Breast epithelium (tissue), 4 donors: ENCODE measurements around the gene APBB1. TPM values are rescaled to one million over a fixed set of nuclear protein-coding genes. Genes with fewer than 3 reads are reported as not detected.
"Not testable (repeated sequence)": the region's sequence is repeated elsewhere in the genome, so short reads cannot be mapped to it uniquely, and the experiment has no call there.

Source experiments
- DNase-seq, 2 donors: peaks; one replicate each; pipeline ENCODE4 v3.0.0-alpha.2; 2019; ENCODE audit warnings: low spot score in 2 of 2
- H3K27ac ChIP-seq, 2 donors: fragments of 200-600 bp; sonication (generic) in 1 of 2; one replicate each; pipeline ENCODE4 v1.5.1; 2016 to 2019; ENCODE audit warnings: mild to moderate bottlenecking in 1 of 2
- H3K27me3 ChIP-seq, 2 donors: fragments of 200-600 bp; sonication (generic) in 1 of 2; one replicate each; pipeline versions ENCODE4 v1.5.1 to v1.6.0; 2017 to 2019; ENCODE audit warnings: control low read depth in 1 of 2, mild to moderate bottlenecking in 1 of 2
- H3K36me3 ChIP-seq: fragments of 200-600 bp; one replicate; pipeline ENCODE4 v1.5.1; 2019
- H3K4me1 ChIP-seq, 2 donors: fragments of 200-600 bp; sonication (generic); one replicate each; pipeline ENCODE4 v1.5.1; 2016 to 2019; ENCODE audit warnings: control low read depth in 1 of 2
- H3K4me3 ChIP-seq, 3 donors: fragments of 200-600 bp; sonication (generic); 1 replicate in 2 of 3; 2 replicates in 1 of 3; pipeline ENCODE4 v1.5.1; 2016 to 2019; ENCODE audit warnings: mild to moderate bottlenecking in 3 of 3, moderate library complexity in 2 of 3
- H3K9me3 ChIP-seq, 2 donors: fragments of 200-600 bp; sonication (generic) in 1 of 2; one replicate each; pipeline ENCODE4 v1.5.1; 2016 to 2019; ENCODE audit warnings: control low read depth in 1 of 2
- POLR2A ChIP-seq: fragments of 450-650 bp; IDR thresholded peaks from one replicate; pipeline ENCODE4 v1.6.1; 2016; ENCODE audit warnings: antibody characterized with exemption, mild to moderate bottlenecking, moderate library complexity
- POLR2AphosphoS5 ChIP-seq, 3 donors: sonication (generic); formaldehyde crosslinking; IDR thresholded peaks; one replicate each; pipeline ENCODE4 v1.6.1; 2017; ENCODE audit warnings: antibody characterized with exemption in 3 of 3
- intact Hi-C: fragments of 100-400 bp; cut with DNase I; formaldehyde crosslinking; loops from one replicate; pipeline ENCODE4 v1.15.1; 2023; ENCODE audit warnings: low total_unique reads
- total RNA-seq, 3 donors: library from RNA; depleted of rRNA; stranded (reverse); fragments of >200 nt; gene quantifications; one replicate each; pipeline ENCODE4 v1.1.0, GENCODE V29; 2016
- TF ChIP-seq, protein P1 (sequence below), 3 donors: fragments of 450-650 bp; IDR thresholded peaks; one replicate each; pipeline ENCODE4 v1.5.1; 2016 to 2017; ENCODE audit warnings: antibody characterized with exemption in 3 of 3, mild to moderate bottlenecking in 3 of 3, moderate library complexity in 3 of 3

APBB1 gene
- total RNA-seq, 3 donors from 2014 or later = 25.6 to 40.0 (median 36.3) TPM

DNA sequence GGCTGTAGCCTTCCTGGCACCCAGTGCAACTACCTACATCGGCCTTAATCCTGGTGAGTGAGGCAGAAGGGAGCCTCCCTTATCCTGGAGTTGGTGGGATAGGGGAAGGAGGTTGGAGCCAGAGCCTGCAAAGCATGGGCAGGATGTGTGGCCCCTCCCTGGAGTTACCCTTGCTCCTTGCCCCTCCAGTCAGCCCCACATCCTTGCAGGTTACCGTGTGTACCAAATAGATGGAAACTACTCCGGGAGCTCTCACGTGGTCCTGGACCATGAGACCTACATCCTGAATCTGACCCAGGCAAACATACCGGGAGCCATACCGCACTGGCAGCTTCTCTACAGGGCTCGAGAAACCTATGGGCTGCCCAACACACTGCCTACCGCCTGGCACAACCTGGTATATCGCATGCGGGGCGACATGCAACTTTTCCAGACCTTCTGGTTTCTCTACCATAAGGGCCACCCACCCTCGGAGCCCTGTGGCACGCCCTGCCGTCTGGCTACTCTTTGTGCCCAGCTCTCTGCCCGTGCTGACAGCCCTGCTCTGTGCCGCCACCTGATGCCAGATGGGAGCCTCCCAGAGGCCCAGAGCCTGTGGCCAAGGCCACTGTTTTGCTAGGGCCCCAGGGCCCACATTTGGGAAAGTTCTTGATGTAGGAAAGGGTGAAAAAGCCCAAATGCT lies 24.8 kb downstream of the APBB1 start:
- Histone ChIP-seq H3K4me3 (no peak overlapping the region), H3K36me3 (no peaks in the 10 kb centered on the region), H3K27ac (no peak overlapping the region), H3K9me3 (no peaks in the 10 kb centered on the region), H3K4me1 (peaks cover 0 to 10% of the 10 kb centered on the region in 2 donors), H3K27me3 (no peaks in the 10 kb centered on the region)
- TF ChIP-seq POLR2AphosphoS5 (IDR thresholded peaks at IDR 0.05) (no peak), POLR2A (no peak)
- TF ChIP-seq, protein P1, sequence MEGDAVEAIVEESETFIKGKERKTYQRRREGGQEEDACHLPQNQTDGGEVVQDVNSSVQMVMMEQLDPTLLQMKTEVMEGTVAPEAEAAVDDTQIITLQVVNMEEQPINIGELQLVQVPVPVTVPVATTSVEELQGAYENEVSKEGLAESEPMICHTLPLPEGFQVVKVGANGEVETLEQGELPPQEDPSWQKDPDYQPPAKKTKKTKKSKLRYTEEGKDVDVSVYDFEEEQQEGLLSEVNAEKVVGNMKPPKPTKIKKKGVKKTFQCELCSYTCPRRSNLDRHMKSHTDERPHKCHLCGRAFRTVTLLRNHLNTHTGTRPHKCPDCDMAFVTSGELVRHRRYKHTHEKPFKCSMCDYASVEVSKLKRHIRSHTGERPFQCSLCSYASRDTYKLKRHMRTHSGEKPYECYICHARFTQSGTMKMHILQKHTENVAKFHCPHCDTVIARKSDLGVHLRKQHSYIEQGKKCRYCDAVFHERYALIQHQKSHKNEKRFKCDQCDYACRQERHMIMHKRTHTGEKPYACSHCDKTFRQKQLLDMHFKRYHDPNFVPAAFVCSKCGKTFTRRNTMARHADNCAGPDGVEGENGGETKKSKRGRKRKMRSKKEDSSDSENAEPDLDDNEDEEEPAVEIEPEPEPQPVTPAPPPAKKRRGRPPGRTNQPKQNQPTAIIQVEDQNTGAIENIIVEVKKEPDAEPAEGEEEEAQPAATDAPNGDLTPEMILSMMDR (IDR thresholded peaks at IDR 0.05) = no peak
- no peak for DNase-seq
- intact Hi-C loops = no loop called here

DNA sequence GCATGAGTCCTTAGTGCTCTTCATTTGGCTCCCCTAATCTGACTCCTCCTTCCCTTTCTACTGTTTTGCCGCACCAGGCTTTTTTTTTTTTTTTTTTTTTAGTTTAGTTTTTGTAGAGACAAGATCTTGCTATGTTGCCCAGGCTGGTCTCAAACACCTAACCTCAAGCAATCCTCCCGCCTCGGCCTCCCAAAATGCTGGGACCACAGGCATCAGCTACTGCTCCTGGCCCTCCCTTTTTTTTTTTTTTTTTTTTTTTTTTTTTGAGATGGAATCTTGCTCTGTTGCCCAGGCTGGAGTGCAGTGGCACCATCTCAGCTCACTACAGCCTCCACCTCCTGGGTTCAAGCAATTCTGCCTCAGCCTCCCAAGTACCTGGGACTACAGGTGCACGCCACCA lies 26.6 kb downstream of the APBB1 start:
- H3K9me3 ChIP-seq, DNase-seq, H3K4me3 ChIP-seq, H3K4me1 ChIP-seq, H3K36me3 ChIP-seq, H3K27ac ChIP-seq, intact Hi-C loops, H3K27me3 ChIP-seq: not testable (repeated sequence)

DNA sequence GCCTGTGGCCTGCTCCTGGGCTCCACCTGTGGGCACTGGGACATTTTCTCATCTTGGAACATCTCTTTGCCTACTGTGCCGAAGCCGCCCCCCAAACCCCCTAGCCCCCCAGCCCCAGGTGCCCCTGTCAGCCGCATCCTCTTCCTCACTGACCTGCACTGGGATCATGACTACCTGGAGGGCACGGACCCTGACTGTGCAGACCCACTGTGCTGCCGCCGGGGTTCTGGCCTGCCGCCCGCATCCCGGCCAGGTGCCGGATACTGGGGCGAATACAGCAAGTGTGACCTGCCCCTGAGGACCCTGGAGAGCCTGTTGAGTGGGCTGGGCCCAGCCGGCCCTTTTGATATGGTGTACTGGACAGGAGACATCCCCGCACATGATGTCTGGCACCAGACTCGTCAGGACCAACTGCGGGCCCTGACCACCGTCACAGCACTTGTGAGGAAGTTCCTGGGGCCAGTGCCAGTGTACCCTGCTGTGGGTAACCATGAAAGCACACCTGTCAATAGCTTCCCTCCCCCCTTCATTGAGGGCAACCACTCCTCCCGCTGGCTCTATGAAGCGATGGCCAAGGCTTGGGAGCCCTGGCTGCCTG lies 27.3 kb downstream of the APBB1 start:
- H3K36me3 ChIP-seq = no peaks in the 10 kb centered on the region
- H3K27me3 ChIP-seq = no peaks in the 10 kb centered on the region
- no peaks in the 10 kb centered on the region for H3K9me3 ChIP-seq
- intact Hi-C loops = no loop called here
- no peak for DNase-seq
- TF ChIP-seq POLR2A (no peak), POLR2AphosphoS5 (IDR thresholded peaks at IDR 0.05) (no peak)
- TF ChIP-seq, protein P1 (IDR thresholded peaks at IDR 0.05) = no peak
- peaks cover 0 to 10% of the 10 kb centered on the region in 2 donors for H3K4me1 ChIP-seq
- H3K4me3 ChIP-seq = peak overlapping the region in 2 of 3 donors; percentile 67 to 86
- H3K27ac ChIP-seq = no peak overlapping the region

DNA sequence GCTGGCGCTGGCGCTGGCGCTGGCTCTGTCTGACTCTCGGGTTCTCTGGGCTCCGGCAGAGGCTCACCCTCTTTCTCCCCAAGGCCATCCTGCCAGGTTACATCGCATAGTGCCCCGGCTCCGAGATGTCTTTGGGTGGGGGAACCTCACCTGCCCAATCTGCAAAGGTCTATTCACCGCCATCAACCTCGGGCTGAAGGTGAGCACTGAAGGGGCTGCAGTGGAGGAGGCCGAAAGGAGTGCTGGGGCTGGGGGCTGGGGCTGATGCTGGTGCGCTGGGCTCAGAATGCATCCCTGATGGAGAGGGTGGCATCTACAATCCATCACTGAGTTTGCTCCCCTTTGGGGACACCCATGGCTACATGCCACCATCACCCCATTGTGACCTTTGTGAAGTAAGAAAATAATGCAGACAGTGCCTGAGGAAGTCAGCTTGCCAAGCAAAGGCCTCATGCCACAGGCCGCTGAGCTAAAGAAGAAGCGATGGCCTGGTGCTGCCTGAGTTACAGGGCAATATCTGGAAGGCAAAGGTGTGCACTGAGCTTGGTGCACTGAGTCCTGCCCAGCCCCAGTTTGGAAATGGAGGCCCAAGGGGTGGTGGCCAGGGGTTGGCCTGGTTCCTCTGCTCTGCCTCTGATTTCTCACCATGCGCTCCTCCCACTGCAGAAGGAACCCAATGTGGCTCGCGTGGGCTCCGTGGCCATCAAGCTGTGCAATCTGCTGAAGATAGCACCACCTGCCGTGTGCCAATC lies 28.0 kb downstream of the APBB1 start:
- Histone ChIP-seq H3K4me3 (peak overlapping the region; percentile 67 to 86 (median 76)), H3K9me3 (no peaks in the 10 kb centered on the region), H3K27ac (peak overlapping the region; percentile 95 to 96), H3K36me3 (no peaks in the 10 kb centered on the region), H3K4me1 (peaks cover 0 to 10% of the 10 kb centered on the region in 2 donors), H3K27me3 (no peaks in the 10 kb centered on the region)
- no peak for TF ChIP-seq POLR2A
- TF ChIP-seq, protein P1 (IDR thresholded peaks at IDR 0.05) = no peak
- TF ChIP-seq POLR2AphosphoS5 (IDR thresholded peaks at IDR 0.05) = no peak
- intact Hi-C loops = no loop called here
- DNase-seq = no peak

DNA sequence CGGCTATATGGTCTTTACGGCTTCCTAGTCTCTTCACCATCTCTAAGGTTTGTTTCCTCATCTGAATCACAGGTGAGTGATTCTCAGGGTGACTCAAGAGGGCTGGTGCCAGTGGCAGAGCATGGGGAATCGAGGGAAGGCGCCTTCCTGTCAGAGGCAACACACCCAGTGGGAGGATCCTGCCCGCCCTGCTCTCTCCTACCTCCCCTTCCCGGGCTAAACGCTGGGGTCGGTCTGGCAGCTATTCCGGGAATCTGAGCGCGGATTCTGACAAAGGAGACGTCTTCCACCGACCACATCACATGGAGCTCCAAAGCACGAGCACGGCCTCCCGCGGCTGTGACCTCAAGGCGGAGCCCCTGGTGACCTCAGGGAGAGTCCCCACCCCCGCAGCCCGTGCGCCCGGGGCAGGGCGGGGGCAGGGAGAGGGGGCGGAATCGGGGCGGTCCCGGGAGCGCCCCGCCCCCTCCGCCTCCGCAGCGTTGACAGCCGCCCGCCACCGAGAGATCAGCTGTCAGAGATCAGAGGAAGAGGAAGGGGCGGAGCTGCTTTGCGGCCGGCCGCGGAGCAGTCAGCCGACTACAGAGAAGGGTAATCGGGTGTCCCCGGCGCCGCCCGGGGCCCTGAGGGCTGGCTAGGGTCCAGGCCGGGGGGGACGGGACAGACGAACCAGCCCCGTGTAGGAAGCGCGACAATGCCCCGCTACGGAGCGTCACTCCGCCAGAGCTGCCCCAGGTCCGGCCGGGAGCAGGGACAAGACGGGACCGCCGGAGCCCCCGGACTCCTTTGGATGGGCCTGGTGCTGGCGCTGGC lies 28.8 kb downstream of the APBB1 start, which contains the start of gene SMPD1:
TSS of gene SMPD1 (plus strand) at position 570 of the 813 bp plus-strand sequence. CDS start at position 695, 125 bp downstream.
- Histone ChIP-seq H3K27ac (peak within 1 kb of the TSS; percentile 95 to 96), H3K4me1 (peaks cover 0 to 10% of the 10 kb centered on the region in 2 donors), H3K9me3 (no peaks in the 10 kb centered on the region), H3K4me3 (peak within 1 kb of the TSS; percentile 67 to 86 (median 76)), H3K36me3 (no peaks in the 10 kb centered on the region), H3K27me3 (no peaks in the 10 kb centered on the region)
- TF ChIP-seq POLR2A = peak; percentile 10
- peak; percentile 81 to 86 (median 83) for TF ChIP-seq POLR2AphosphoS5 (IDR thresholded peaks at IDR 0.05)
- TF ChIP-seq, protein P1 (IDR thresholded peaks at IDR 0.05) = no peak
- DNase-seq = peak; percentile 89 to 90
- intact Hi-C loops = loop anchor here (10.0 kb wide), 1 partner anchor 45 kb away; no protein-coding TSS in a partner anchor
